ACHN (cell line): ENCODE results near the gene RNLS.

Source experiments
- DNase-seq: peaks from one replicate; pipeline ENCODE4 v3.0.0-alpha.2; 2015
- in situ Hi-C: cut with HindIII; loops from 2 replicates; pipeline ENCODE4 v1.10.0; 2017; ENCODE audit warnings: low sequenced_read_pairs, low pct_ligation_motif_present, low pct_unique_long_range_greater_than_20kb

Gene RNLS

DNA sequence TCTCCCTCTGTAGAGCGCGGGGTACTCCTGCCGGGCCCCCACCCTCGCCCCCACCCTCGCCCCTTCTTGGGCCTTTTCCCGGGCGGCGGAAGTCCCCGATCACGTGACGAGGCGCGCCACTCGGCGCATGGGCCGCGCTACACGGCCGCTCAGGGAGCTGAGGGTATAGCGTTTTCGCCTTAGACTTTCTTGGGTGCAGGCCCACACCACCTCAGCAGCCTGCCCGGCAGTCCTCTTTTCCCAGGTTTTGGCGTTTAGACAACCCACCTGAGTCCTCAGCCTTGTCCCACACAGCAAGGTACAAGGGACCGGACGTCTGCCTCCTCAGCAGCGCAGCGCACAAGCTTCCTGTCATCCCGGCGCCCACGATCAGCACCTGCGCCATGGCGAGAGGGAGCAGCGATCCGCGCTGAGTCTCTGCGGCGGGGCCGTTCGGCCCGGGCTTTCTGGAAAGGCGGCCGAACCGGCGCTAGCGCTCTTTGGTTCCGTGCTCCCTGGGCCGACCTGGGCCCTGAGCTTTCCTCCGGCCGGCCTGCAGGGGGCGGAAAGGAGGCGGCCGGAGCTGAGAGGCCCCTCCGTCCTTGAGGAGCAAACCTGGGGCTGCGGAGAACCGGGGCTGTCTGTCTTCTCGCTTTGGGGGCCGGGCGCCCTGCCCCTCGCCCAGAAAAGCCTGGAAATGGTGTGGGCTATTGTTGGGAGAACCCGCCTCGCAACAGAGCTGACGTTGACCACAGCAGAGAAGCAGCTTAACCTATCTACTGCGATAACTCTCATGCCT is at the start of gene RNLS:
Gene RNLS (minus strand): TSS at position 513 of the 778 bp plus-strand sequence.
- peak; percentile 74 for DNase-seq
- in situ Hi-C loops: no loop called here

GRCh38 chr10:88624840-88625239 is 41.7 kb upstream of the RNLS start:
- in situ Hi-C loops: no loop called here
- peak; percentile 4 for DNase-seq

GRCh38 chr10:88623835-88624234 is 40.7 kb upstream of the RNLS start:
- in situ Hi-C loops: no loop called here

DNA sequence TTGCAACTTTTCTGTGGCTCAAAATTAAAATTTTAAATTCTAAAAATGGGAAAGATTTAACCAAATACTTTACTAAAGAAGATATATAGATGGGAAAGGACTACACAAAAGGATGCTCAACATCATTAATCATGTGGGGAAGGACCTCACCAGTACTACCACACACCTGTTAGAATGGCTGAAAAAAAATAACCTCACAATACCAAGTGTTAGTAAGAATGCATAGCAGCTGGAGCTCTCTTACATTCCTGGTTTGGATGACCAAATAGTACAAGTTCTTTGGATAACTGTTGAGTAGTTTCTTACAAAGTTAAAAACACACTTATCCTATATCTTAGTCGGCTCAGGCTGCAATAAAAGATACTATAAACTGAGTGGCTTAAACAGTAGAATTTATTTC is 37.3 kb upstream of the RNLS start:
- DNase-seq: no peak
- in situ Hi-C loops: no loop called here

More at GRCh38 chr10:88623835-88624234, 40.7 kb upstream of the RNLS start:
- no peak for DNase-seq

- in situ Hi-C loops: no loop called here
- no peak for DNase-seq
Measured at GRCh38 chr10:88618496-88618895, 35.4 kb upstream of the RNLS start.

- no peak for DNase-seq
- in situ Hi-C loops: no loop called here
Measured at GRCh38 chr10:88617772-88618300, 34.7 kb upstream of the RNLS start.

- in situ Hi-C loops: no loop called here
- DNase-seq: no peak
Measured at GRCh38 chr10:88616250-88616977, 33.3 kb upstream of the RNLS start.

DNA sequence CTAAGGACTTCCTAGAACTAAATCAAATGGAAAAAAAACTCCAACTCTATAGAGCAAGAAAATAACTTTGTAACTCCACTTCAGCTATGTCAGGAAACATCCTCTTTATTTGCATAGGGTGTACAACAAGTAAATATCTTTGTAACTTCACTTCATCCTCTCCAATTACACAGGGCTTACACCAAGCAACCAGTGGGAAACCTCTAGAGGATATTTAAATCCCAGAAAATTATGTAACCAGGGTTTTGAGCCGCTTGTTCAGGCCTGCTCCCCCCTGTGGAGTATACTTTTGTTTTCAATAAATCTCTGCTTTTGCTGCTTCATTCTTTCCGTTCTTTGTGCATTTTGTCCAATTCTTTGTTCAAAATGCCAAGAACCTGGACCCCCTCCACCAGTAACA is 25.7 kb upstream of the RNLS start:
- DNase-seq: no peak
- in situ Hi-C loops: no loop called here

GRCh38 chr10:88608052-88608732 is 25.1 kb upstream of the RNLS start:
- DNase-seq: no peak
- in situ Hi-C loops: no loop called here

DNA sequence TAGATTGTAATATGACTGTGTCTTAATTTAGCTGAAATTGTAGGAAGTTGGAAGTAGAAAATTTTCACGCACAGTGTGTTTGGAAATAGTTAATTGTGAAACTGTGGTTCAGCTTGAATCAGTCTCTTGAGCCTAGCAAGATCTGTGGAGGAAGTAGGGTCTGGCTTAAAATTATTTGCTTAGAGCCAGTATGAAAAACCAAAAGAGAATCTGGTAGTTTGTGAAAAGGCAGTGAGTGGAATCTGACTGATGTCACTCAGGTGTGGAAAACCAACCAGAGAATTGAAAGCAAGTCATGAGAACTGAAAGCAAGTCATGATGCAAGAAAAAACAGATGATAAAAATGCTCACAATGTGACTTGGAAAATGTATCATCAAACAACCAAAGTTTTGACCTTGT is 14.9 kb upstream of the RNLS start:
- DNase-seq: no peak
- in situ Hi-C loops: no loop called here

GRCh38 chr10:88594482-88594881 is 11.4 kb upstream of the RNLS start:
- in situ Hi-C loops: no loop called here
- no peak for DNase-seq

- in situ Hi-C loops: no loop called here
- DNase-seq: no peak
Measured at GRCh38 chr10:88592906-88593305, 9.8 kb upstream of the RNLS start.

DNA sequence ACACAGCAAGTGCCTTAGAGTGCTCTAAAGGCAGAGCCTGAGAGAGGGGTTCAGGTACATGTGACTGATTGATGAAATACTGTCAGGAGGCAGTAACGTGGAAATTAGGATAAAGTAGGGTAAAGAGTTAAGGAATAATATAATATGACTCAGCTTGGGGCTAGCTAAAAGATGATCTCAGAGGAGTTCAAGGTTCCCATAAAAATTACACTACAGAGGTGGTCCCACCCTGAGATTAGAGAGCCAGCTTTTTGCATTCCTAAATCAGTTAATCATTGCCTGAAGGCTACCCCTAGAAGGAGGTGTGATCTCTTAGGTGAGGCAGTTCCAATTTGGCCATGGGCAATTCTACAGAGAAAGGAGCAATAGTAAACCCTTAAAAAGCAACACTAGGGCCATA is 9.3 kb upstream of the RNLS start:
- no peak for DNase-seq
- in situ Hi-C loops: no loop called here

DNA sequence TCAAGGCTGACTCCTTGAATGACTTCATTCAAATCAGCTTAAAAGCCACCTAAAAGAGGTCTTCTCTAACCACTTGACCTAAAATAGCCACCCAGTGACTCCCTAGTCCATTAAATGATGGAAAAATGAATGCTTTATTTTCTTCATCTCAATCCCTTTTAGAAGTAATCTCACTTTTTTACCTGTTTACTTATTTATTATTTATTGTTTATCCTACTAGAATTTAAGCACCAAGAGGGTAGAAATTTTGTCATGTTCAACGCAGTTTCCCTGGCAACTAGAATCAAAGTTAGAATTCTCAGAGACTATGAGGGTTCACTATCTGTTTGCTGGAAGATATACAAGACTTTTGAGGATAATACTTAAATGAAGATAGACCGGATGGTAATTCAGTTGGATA is 3.3 kb upstream of the RNLS start, which contains the start of gene LIPJ:
Gene LIPJ (plus strand): TSS at position 301 of the 400 bp plus-strand sequence. CDS start 3,926 bp downstream, outside the sequence.
- in situ Hi-C loops: no loop called here
- DNase-seq: no peak

- in situ Hi-C loops: no loop called here
- DNase-seq: no peak
Measured at GRCh38 chr10:88583584-88583957, 453 bp upstream of the RNLS start.

GRCh38 chr10:88582411-88582805 is 710 bp downstream of the RNLS start:
- in situ Hi-C loops: no loop called here
- DNase-seq: peak; percentile 5

DNA sequence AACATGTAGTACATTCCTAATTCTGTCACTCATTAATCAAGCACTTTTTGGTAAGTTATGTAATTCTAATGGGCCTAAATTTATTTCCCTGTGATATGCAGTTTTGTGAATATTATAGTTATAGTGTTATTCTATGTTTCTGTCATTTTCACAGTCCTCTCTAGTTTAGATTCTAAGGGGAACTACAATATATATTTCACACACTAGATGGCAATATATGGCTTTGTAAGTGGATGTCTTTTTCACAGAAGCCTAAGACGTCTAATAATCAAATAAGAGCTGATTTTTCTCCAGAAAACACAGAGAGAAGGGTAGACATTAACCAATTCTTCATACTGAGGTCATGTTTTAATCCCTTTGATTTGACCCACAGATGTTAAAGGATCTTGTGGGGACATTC is 18.0 kb downstream of the RNLS start:
- peak; percentile 58 for DNase-seq
- in situ Hi-C loops: loop anchor here (25.0 kb wide), 1 partner anchor 703 kb away; the partner anchor contains the start of genes KLLN and PTEN

- in situ Hi-C loops: loop anchor here (25.0 kb wide), 1 partner anchor 700 kb away; the partner anchor contains the start of genes KLLN and PTEN
Measured at GRCh38 chr10:88562152-88562551, 21.0 kb downstream of the RNLS start.

GRCh38 chr10:88557658-88558057 is 25.5 kb downstream of the RNLS start:
- DNase-seq: no peak
- in situ Hi-C loops: loop anchor here (25.0 kb wide), 1 partner anchor 695 kb away; the partner anchor contains the start of genes KLLN and PTEN

More at GRCh38 chr10:88562152-88562551, 21.0 kb downstream of the RNLS start:
- DNase-seq: no peak
